GM18511 (cell line): ENCODE measurements around the gene TTLL9.
A peak's percentile ranks its signal among the peaks of the same experiment; 100 is the strongest.
"Not testable (repeated sequence)": the region's sequence is repeated elsewhere in the genome, so short reads cannot be mapped to it uniquely, and the experiment has no call there.

Source experiments
- ATAC-seq: cut with Tn5 transposase; IDR thresholded peaks from one replicate; pipeline ENCODE4 v1.9.1; 2021; ENCODE audit warnings: mild to moderate bottlenecking, moderate library complexity; ENCODE audit not compliant: unreplicated experiment

TTLL9 gene

GRCh38 chr20:31916708-31917107 lies 46.3 kb downstream of the TTLL9 start:
- ATAC-seq, result no peak

- not testable (repeated sequence) for ATAC-seq
These were observed 47.6 kb downstream of the TTLL9 start for GRCh38 chr20:31917962-31918412.

DNA sequence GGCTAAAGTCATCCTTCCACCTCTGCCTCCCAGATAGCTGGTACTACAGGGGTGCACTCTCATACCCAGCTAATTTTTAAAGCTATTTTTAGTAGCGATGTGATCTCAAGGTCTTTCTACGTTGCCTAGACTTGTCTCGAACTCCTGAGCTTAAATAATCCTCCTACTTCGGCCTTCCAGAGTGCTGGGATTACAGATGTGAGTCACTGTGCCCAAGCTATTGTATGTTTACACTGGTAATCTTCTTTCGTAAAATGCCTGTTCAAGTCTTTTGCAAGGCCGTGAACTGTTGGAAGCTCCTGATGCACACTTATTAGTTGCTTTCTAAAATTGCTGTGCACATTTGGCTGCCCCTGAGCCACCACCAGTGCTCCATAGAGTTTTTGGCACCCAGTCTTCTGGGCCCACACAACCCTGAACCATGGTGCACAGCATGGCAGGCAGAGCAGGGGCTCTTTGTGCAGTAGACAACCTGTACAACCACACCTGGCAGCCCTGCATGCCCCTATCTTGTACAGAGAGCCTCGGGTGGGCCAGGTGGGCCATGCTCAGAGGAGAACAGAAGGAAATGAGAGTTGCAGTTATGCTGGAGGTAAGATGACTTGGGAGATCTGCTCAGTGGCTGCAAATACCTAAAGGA lies 48.2 kb downstream of the TTLL9 start:
- no peak for ATAC-seq

GRCh38 chr20:31919410-31920155 lies 49.1 kb downstream of the TTLL9 start:
- ATAC-seq, result no peak

DNA sequence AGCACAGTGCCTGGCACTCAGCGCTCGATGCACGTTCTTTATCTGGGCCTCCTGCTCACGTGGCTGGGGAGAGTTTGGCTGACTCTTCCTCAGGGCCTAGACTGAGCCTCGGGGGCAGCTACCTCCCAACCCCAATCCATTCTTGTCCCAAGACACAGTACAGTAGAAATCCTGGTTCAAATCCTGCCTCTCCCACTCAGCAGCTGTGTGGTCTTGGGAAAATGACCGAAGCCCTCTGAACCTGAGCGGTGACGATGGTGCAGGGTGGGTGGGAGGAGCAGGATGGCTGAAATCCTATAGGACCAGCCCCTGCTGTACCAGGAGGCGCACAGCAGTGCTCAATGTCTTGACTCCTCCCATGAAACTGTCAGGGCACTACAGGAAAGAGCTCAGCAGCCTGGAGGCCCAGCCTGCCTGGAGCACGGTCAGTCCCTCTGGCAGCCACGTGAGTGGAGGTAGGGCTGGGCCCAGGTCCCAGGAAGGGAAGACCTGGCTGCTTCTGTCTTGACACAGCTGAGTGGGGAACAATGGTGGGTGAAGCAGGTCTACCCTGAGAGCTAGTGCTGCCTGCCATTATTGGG lies 49.9 kb downstream of the TTLL9 start:
- ATAC-seq, result no peak

DNA sequence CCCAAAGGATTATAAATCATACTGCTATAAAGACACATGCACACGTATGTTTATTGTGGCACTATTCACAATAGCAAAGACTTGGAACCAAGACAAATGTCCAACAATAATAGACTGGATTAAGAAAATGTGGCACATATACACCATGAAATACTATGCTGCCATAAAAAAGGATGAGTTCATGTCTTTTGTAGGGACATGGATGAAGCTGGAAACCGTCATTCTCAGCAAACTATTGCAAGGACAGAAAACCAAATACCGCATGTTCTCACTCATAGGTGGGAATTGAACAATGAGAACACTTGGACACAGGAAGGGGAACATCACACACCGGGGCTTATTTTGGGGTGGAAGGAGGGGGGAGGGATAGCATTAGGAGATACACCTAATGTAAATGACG lies 51.0 kb downstream of the TTLL9 start:
- not testable (repeated sequence) for ATAC-seq

DNA sequence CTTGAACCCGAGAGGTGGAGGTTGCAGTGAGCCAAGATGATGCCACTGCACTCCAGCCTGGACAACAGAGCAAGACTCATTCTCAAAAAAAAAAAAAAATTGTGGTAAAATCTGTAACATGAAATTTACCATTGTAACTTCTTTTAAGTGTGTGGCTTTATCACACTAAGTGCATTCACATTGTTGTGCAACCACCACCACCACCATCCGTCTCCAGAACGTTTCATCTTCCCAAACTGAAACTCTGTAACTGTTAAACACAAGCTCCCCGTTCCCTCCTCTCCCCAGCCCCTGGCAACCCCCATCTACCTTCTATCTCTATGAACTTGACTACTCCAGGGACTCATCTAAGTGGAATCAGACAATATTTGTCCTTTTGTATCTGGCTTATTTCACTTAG lies 51.7 kb downstream of the TTLL9 start:
- no peak for ATAC-seq

GRCh38 chr20:31922588-31922987 lies 52.2 kb downstream of the TTLL9 start:
- no peak for ATAC-seq

DNA sequence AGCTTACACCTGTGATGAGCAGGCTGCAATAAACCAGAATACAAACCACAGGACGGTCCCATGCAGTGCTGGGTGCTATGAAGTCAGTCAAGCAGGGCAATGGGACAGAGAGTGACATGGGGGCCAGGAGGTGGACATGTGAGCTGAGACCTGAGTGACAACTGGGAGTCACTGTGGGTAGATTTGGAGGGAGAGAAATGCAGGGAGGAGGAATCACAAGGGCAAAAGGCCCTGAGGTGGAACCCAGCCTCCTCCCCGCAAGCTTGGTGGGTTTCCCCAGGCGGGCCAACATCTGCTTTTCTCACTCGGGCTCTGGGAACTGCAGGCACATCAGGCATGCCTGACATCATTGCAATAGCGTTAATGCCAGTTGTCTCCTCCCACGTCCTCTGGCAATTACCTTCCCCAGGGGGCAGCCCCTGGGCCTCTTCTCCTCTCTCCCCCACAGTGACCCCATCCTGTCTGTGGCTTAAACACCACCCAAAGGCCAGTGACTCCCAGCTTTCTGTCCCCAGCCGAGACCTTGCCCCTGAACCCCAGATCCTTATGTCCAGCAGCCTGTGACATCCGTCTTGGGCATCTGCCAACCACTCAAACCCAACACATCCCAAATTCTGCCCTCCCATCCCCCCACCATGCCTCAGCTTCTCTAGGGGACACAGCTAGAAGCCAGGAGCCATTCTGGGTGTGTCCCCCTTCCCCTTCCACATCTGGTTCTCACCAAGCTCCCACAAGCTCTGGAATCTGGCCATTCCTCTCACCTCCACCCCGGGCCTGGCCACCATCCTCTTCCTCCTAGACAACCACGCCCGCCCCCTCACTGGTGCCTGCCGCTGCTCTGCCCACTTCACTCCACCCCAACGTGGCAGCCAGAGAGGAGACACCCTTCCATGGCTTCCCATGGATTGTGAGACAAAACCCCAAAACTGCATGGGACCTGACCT lies 53.2 kb downstream of the TTLL9 start:
- ATAC-seq, result peak; percentile 69

GRCh38 chr20:31924561-31924960 lies 54.1 kb downstream of the TTLL9 start:
- ATAC-seq, result no peak

DNA sequence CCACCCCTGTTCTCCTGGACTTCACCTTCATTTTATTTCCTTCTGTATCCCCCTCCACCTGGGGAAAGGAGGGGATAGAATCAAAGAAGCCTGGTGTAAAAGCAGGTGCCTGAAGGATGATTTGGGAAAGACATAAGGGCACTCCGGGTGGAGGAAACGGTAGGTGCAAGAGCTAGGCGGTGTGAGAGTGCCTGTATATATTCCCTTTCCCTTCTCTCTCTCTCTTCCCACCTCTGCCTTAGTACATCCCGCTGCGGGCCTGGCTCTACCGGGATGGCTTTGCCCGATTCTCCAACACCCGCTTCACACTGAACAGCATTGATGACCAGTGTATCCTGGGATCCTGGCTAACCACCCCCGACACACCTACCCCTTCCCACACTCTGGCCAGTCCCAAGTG lies 55.2 kb downstream of the TTLL9 start:
- ATAC-seq, result no peak

DNA sequence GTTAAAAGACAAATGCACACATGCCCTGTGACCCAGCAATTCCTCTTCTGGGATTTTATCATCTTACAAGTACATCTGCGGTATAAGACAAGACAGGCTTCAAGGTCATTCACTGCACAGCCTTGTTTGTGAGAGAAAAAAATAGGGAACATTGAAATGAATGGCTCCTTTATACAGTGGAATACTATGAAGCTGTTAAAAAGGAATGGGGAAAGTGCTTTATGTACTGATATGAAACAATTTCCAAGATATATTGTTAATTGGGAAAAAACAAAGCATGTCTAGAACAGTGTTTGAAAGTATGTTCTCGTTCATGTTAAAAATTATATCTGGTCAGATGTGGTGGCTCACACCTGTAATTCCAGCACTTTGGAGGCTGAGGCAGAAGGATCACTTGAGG lies 56.1 kb downstream of the TTLL9 start:
- no peak for ATAC-seq

GRCh38 chr20:31927627-31928159 lies 57.3 kb downstream of the TTLL9 start:
- ATAC-seq, result no peak

GRCh38 chr20:31929631-31930030 lies 59.2 kb downstream of the TTLL9 start:
- ATAC-seq, result not testable (repeated sequence)

- no peak for ATAC-seq
These were observed 60.3 kb downstream of the TTLL9 start for GRCh38 chr20:31930779-31931178.

GRCh38 chr20:31933698-31934097 lies 63.3 kb downstream of the TTLL9 start:
- no peak for ATAC-seq

GRCh38 chr20:31934491-31934890 lies 64.1 kb downstream of the TTLL9 start:
- ATAC-seq, result no peak

GRCh38 chr20:31934968-31935764 lies 64.7 kb downstream of the TTLL9 start:
- no peak for ATAC-seq

GRCh38 chr20:31936420-31936819 lies 66.0 kb downstream of the TTLL9 start:
- no peak for ATAC-seq

GRCh38 chr20:31937820-31938219 lies 67.4 kb downstream of the TTLL9 start:
- no peak for ATAC-seq
